Glomerular visceral epithelial cell (primary cell): ENCODE results near the gene UBC.
"Not testable (repeated sequence)": the region's sequence is repeated elsewhere in the genome, so short reads cannot be mapped to it uniquely, and the experiment has no call there.

Experiments
- DNase-seq: peaks from one replicate; pipeline ENCODE4 v3.0.0-alpha.2; 2016; ENCODE audit errors: extremely low spot score

UBC gene

DNA sequence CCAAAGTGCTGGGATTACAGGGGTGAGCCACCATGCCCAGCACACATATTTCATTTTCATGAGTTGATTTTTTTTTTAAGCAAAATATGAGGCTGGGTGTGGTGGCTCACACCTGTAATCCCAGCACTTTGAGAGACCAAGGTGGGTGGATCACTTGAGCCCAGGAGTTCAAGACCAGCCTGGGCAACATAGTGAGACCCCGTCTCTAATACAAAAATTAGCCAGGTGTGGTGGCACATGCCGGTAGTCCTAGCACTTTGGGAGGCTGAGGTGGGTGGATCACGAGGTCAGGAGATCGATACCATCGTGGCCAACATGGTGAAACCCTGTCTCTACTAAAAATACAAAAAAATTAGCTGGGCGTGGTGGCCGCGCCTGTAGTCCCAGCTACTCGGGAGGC lies 17.1 kb upstream of the UBC start:
- DNase-seq = not testable (repeated sequence)

DNA sequence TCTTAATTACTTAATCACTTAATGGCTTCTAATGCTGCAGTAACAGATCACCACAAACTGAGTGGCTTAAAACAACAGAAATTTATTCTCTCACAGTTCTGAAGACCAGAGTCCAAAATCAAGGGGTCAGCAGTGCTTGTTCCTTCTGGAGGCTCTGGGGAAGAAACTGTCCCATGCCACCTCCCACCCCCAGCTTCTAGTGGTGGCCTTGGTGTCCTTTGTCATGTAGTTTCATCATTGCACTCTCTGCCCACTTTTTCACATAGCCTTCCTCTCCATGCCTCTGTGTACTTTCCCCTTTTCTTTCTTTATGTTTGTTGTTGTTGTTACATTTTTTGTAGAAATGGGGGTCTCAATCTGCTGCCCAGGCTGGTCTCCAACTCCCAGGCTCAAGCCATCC lies 16.1 kb upstream of the UBC start:
- no peak for DNase-seq

DNA sequence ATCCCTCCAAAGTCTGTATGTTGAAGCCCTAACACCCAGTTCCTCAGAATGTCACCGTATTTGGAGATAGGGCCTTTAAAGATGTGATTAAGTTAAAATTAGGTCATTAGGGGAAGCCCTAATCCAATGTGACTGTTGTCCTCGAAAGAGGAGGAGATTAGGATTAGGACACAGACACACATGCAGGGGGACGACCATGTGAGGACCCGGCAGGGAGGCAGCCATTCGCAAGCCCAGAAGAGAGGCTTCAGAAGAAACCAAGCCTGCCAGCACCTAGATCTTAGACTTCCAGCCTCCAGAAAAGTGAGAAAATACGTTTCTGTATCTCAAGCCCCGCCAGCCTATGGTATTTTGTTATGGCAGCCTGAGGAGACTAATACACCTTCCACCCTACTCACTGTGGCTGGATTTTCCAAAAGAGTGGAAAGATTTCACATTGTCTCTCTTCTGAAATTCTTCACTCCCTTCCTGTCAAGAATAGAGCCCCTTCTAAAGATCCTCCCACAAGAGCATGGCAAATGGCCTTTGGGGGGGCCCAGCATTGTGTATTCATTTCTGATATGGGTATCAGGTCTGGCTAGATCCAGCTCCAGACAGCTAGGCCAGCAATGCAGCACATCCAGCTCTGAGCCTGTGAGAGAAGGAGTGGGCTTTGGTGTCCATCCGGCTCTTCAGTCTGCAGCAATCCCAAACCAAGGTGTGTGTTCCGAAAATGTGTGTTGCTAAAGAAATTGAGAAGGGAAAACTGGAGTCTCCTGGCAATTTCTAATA lies 15.4 kb upstream of the UBC start:
- no peak for DNase-seq

DNA sequence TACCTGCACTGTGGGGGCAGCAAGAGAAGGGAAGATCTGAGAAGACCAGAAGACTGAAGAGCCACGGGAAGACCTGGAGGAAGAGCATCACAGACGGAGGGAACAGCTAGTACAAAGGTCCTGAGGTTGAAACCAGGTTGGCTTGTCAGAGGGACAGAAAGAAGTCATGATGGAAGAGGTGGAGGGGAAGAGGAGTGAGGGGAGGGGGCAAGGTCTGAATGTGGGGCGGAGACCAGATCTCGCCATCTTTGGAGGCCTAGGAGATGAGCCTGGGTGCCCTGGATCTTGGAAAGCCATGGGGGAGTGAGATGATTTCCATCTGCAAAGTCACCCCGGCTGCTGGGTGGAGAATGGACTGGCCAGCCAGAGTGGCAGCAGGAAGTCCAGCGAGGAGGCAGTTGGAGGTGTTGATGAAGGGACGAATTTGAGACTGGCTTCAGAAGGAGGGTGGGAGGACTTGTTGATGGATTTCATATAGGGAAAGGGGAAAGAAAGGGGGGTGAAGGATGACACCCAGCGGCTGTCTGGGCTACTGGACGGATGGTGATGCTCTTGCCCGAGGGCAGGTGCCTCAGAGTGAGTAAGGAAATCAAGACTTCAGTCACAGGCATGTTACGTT lies 14.6 kb upstream of the UBC start:
- no peak for DNase-seq

DNA sequence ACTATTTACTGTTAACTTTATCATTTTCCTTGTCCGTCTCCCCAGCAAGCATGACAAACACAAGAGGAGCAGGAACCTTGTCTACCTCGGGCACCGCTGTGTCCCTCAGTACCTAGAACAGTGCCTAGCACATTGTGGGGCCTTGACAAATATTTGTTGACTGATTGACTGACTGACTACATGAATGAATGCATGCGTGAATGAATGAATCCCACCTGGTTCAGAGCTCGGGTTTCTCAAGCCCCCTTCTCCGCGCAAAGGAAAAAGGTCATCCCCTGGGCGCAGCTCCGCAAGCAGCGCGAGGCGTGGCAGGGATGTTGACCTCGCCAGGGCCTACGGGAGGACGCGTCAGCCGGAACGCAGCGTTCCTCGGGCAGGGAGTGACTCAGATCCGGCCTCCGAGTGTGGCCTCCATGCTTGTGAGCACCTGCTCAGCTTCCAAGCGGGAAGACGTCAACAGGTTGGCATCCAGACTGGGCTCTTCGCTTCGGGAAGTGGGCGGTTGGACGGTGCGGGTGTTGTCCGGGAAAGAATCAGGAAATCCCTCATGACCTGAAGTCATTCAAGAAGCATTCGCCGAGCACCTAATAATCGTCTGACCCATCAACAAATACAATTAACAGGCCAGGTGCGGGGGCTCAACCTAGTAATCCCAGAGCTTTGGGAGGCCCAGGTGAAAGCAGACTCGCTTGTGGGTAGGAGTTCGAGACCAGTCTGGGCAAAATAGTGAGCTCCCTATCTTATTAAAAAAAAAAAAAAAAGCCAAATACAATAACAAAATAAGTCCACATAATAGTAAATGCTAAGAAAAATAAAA lies 13.9 kb upstream of the UBC start:
- DNase-seq = peak; percentile 97

DNA sequence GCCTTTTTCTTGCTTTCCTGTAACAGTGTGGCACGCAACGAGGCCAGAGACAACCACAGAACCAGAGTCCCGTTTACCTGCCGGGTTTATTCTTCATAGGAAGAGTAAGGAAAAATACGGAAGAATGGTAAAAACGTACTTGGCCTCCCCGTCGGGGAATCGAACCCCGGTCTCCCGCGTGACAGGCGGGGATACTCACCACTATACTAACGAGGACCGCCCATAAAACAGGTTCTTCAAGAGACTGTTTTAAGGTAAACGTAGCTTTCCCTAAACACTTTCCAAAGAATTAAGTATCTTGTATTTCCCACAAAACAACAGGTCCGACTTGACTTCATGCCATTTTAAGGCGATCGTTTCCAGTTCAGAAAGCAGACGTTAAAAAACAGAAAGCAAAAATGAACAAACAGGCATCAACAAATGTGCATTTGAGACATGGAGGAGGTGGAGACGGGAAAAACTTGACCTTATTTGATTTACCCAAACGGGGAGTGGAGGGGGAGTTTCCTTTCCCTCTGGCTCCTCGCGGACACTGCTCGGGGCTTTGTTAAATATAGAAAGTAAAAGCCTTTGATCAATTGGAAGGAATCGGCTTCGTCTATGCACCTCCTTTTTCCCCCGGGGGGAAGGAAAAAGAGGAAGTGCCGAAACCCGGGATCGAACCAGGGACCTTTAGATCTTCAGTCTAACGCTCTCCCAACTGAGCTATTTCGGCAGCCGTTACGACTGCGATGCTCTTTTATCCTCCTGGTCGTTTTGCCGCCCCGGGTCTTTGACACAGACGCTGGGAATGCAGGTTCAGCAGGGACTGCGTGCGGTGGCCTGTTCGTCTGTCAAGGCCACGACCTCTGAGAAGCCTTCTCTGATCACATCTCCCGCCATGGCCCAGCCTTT lies 13.0 kb upstream of the UBC start:
- peak; percentile 91 for DNase-seq

DNA sequence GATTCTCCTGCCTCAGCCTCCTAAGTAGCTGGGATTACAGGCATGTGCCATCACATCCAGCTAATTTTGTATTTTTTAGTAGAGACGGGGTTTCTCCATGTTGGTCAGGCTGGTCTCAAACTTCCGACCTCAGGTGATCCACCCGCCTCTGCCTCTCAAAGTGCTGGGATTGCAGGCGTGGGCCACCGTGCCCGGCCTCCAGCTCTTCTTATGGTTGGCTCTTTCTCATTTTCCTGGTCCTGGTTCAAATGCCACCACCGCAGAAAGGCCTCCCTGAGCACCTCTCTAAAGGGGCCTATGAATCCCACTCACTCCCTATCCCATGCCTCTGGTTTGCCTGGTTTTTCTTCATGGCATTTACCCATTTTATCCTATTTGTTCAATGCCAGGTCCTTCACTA lies 11.3 kb upstream of the UBC start:
- DNase-seq = not testable (repeated sequence)

DNA sequence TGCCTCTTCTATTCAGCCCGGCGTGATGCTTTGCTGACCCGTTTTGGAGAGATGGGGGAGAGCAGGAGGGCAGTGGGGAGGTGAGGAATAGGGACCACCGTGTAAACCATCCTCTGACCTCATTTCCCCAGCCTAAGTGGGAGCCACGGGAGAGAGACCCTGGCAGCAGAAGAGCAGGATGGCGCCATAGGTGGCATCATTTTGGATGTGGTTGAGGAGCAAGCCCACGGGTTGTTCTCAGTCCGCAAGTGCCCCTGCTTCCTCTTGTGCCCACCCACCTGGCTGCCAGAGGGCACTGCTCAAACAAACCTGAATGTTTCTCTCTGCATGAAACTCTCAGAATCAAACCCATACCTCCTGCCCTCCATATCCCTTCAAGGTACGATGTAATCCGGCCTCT lies 10.7 kb upstream of the UBC start:
- no peak for DNase-seq

DNA sequence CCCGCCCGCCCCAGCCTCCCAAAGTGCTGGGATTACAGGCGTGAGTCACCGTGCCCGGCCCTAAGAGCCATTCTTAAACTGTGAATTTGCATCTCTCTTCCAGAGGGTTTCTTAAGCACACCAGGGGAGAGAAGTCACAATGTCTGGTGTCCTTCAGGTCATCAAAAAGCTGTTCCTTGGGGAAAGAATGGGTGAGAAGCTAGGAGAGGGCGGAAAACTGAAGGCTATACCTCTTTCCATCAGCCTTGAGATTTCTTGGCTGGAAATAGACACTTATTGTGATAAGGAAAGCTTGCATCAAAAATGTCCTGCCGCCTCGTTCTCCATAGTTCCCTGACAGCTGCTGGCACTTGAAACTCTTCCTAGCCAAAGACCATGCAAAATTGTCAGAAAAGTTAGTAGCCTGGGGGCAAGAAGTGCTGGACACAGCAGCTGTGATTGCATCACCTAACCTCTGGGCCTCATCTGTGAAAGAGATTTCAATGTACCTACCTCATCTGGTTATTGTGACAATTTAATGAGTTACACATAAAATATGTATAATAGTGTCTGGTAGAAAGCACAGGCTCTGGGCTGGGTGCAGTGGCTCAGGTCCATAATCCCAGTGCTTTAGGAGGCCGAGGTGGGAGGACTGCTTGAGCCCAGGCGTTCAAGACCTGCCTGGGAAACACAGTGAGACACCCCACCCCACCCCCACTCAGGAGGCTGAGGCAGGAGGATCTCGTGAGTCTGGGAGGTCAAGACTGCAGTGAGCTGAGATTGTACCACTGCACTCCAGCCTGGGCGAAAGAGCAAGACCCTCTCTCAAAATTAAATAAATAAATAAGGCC lies 9.7 kb upstream of the UBC start:
- peak; percentile 56 for DNase-seq

DNA sequence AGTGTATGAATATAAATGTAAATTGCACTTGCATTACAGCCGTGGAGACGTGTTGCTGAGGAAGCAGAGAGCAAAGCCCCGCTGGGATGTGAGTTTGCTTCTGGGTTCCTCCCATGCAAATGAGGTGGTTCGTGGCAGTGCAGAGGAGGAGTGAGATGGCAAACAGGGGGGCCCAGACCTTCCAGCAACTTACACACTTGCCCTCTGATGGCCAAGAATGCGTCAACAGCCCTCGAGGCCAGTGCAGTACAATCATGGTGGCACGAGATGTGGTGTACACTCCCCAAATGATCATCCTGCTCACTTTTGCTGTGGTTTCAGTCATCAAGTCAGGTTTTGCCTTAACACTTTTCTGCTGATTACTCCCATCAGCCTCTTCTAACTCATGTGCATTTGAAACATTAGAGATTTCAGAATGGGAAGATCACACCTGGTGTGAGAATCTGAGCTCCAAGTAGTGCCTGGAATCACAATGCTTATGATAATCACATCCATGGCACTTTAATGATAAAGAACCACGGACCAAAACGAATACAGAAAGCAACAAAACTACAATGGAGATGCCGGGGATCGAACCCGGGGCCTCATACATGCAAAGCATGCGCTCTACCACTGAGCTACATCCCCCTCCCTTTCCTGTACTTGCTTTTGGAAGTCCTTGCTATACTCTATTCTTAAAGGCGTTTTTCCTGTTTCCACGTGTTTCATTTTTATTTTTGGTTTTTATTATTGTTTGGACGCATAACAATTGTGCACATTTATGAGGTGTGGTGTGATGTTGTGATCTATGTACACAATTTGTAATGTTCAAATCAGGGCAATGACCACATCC lies 7.0 kb upstream of the UBC start:
- peak; percentile 67 for DNase-seq

DNA sequence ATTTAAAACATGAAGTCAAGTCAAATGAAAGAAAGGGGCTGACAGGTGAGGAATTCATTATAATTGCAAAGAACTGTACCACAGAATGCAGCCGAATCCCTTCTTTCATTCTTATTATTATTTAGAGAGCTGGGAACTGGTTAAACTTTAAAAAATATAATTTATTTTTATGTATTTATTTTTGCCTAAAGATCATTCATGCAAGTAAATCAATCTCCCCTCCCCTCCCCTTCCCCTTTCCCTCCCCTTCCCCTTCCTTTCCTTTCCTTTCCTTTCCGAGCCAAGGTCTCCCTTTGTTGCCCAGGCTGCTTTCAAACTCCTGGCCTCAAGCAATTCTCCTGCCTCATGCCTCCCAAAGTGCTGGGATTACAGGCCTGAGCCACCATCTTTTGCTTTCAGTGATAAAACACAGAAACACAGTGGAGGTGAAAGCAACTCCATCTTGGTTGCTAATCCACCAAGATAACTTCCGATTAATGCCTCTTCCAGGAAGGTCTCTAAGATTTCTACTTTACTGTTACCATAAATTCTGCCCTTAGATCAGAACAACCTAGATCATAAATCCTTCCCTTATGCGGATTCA lies 6.0 kb upstream of the UBC start:
- DNase-seq = no peak

DNA sequence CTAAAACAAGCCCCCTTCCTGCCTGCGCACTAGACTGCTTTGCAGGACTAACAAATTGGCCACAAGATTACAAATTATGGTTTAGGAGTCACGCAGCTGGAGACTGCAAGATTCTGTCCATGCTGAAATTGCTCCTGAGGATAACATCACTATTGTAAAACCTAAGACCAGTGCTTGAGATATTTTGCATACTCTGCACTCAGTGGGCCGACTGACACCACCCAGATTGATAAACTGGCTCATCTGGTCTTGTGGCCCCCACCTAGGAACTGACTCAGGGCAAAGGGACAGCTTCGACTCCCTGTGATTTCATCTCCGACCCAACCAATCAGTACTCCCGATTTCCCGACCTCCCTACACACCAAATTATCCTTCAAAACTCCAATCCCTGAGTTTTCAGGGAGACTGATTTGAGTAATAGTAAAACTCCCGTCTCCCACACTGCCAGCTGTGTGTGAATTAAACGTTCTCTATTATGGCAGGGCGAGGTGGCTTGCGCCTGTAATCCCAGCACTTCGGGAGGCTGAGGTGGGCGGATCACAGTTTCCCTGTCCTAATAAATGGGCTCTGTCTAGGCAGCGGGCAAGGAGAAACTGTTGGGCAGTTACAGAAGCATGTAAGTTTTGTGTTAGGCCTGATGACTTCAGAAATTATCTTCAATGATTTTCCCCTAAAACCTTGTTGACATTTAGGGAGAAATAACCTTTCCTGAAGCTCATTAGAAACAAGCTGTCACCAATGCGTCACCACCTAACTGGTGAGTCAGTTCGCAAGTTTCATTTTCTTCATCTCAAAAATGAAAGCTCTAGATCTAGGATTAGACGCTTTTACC lies 5.3 kb upstream of the UBC start:
- peak; percentile 31 for DNase-seq

DNA sequence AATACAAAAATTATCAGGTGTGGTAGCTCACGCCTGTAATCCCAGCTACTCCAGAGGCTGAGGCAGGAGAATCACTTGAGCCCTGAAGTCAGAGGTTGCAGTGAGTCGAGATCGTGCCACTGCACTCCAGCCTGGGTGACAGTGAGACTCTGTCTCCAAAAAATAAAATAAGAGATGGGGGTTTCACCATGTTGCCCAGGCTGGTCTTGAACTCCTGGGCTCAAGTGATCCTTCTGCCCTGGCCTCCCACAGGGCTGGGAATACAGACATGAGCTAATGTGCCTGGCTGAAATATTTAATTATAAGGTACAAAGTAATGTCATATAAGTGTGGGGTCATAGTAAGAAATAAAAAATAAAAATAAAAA lies 4.2 kb upstream of the UBC start:
- DNase-seq = not testable (repeated sequence)

DNA sequence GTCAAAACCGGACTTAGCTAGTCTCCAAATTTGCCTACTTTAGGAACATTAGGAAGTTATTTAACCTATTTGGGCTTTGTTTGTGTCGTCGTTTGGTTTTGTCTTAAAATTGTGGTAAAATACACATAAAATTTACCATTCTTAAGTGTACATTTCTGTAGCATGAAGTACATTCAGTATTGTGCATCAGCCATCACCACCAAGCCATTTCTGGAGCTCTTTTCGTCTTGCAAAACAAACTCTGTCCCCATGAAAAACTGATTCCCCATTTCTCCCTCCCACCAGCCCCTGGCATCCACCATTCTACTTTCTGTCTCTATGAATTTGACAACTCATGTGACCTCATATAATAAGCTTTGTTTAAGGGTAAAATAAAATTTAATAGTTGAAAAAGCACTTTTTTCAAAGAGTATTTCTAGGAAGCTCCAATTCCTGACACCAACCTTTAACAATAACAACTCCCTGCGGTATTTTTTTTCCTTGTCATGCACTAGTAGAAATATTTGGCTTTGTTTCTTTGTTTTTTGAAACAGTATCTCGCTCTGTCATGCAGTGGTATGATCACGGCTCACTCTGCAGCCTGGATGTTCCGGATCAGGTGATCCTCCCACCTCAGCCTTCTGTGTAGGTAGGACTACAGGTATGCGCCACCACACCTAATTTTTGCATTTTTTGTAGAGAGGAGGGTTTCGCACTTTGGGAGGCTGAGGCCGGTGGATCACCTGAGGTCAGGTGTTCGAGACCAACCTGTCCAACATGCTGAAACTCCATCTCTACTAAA lies 3.6 kb upstream of the UBC start:
- no peak for DNase-seq

DNA sequence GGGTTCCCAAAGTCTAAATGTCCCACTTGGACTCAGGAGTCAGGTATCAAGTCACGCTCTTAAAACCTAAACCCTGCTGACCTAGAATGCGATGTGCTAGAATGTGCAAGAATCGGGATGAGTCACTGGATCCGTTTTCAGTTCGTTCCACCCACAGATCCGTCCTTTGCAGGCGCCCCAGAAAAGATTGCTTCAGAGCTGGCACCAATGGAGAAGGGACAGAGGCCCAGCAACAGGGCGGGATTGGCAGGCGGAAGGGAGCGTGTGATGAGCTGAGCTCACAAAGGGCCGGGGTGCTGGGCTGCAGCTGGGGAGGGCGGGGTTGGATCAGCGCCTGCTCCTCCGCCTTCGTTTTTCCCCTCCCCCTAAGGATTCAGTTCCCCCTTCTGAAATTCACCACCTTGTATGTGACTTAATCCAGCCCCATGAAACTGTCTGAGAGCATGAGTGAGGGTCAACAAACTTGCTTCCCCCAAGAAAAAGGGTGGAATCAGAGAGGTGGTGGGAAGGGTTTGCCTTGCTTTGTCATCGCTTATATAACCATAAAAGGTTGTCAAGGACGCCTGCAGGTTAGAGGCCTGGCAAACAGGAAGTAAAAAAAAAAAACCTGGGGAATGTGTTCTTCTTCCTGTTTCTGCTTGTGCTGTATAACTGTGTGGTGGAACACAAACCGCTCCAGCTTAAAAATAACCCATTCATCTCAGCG lies 2.8 kb upstream of the UBC start:
- peak; percentile 98 for DNase-seq

DNA sequence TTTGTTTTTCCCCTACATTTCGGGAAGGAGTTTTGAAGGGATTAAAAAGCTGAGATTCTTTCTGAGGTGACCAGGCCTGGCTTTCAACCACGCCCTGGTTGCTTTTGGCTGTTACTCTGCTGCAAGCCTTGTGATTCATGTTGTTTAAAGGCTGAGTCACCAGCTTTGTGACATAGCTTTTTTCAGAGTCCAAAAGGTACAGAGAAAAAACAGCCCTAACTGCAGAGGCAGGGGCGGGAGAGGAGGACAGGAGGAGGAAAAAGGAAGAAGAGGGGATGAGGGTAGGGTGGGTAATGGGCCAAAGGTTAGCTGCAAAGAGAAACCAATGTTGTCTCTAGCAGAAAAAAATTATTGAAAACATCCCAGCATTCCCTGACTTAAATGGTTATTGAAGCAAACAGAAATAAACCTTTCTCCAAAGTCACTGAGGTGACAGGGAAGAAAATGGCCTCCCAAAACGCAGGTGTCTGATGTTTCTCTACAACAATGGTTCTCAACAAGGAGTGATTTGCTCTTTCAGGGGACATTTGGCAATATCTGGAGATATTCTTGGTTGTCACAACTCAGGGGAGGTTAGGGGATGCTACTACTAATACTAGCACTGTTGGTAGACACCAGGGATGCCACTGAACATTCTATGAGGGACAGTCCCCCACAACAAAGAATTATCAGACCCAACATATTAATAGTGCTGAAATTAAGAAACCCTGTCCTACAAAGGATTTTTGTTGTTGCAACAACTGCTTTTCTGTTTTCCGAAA lies 2.1 kb upstream of the UBC start:
- peak; percentile 73 for DNase-seq
